GM18519 (cell line): ENCODE data around the gene WASF1.

Source experiments
- ATAC-seq: cut with Tn5 transposase; IDR thresholded peaks from one replicate; pipeline ENCODE4 v1.9.1; 2021; ENCODE audit warnings: mild to moderate bottlenecking, moderate library complexity; ENCODE audit not compliant: unreplicated experiment, low FRiP score

The WASF1 gene

DNA sequence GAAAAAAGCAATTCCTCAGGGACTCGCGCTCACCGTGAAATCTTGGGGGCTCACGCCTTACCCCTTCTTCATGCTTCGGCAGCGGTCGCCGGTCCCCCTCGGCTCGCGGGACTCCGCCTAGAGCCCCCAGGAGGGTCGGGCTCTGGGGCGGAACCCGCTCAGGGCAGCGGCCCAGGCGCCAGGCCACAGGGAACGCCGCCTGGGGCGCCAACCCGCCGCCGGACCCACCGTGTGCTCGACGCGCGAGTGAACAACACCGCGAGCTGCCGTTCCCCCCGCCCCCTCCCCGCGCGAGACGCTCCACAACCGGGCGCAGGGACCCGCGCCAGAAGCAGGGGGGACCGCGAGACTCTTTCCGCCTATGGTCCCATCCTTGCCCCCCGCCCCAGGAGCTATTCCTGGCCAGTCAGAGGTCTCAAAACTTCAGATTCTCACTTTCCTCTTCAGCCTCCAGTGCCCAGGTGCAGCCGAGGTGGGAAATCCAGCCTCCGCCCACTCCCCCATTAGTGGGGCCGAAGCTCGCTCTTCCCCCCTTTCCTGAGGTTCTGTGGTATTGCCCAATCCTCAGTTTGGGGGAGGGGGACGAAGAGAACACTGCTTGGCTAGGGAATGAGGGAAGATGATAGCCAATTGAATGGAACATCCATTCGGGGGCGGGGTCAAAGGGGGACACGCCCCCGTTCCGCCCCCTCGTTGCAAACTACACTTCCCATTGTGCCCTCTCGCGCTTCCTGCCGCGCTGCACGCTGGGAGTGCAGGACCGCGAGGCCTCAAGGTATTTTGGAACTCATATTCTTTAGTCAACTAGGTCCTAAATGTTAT lies at the start of gene WASF1:
TSS of gene WASF1 (minus strand) at position 265 of the 822 bp plus-strand sequence. CDS start 52,069 bp downstream, outside the sequence.
- ATAC-seq, result peak; percentile 82

DNA sequence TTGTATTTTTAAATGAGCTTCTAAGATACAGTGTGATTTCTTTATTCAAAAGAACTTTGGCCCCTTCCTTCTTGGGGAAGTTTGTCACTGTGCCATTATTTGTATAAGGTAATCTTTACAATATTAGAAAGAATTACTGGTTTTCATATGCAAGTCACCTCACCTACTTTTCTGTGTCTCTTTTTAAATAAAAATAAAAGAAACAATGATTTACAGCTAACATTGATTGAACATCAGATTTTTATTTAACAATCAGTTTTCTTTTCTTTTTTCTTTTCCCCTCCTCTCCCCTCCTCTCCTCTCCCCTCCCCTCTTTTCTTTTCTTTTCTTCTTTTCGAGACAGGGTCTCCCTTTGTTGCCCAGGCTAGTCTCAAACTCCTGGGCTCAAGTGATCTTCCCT lies 46.8 kb upstream of the WASF1 start:
- ATAC-seq, result no peak

DNA sequence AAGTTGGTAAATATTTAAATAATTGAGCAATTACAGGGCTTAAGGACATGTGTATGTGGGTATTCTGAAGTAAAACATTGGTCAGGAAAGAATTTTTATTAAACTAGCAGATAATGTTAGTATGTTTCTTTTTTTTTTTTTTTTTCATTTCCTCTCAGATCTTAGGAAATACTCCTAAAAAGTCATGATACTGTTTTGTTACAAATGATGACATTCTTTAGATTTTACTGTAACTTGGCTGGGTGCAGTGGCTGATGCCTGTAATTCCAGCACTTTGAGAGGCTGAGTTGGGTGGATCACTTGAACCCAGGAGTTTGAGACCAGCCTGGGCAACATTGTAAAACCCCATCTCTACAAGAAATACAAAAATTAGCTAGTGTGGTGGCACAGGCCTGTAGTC lies 42.3 kb upstream of the WASF1 start:
- ATAC-seq, result no peak

DNA sequence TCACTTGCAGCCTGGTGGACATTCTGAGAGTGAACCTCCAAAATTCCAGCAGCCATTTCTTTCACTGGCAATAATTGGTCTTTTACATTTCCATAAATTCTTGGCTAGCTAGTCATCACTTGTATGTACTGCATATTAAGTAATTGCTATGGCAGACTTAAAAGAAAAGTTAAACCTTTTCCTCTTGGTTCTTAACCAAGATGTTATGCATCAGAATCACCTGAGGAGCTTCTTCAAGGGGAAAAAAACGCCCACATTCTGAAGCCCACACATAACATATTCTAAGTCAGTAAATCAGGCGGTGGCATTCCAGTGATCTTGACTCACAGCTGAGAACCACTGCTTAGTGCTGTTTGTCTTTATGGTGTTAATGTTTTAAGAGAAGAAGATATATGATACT lies 37.8 kb upstream of the WASF1 start:
- no peak for ATAC-seq

DNA sequence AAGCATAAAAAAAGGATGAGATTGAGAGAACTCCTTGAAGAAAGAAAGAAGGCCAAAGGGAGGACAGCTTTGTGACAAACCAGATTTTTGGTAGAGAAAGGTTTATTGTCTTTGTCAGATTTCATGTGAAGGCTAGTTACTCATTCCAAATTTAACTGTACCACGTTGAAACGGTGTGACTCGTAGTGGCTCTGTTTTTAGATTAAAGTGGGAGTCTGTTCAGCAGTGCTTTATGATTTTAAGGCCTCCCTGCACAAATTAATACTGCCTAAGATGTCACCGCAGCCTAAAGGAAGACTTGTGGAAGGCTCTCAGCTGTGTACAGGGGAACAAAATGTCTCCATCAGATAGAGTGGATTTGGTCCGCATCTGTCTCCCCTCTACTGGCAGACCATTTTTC lies 36.7 kb upstream of the WASF1 start:
- ATAC-seq, result no peak

DNA sequence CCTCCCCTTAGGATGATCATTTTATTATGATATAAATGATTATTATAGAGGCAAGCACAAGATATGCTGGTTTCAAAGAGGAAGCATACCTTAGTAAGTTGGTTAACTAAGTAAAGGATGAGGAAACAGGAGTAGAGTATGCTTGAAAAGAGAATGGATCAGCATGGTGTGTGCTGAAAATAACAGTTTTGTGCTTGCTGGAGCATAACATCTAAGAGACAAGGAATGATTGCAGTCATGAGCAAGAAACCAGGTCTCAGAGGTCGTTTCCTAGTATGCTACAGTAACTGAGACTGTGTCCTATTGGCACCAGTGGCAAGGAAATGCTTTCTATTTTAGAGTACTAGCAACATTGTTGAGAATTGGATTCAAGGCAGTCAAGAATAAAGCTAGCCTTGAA lies 34.9 kb upstream of the WASF1 start:
- ATAC-seq, result no peak

DNA sequence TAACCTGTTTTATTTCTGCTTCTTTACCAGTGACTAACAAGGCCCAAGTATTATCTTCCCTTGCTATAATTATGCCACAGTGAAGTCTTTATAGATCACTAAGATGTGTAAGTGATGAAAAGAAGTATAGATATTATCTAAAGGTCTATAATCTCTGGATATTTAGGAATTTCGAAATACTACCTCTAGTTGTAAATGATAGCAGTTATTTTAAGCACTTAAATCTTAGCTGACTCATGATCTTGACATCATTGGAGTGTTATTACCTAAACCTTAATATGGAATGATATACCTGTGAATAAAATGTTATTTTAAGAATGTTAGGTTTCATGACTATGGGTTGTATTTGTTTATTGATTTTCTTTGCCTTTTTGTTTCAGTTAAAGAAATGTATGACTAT lies 32.3 kb upstream of the WASF1 start:
- no peak for ATAC-seq

DNA sequence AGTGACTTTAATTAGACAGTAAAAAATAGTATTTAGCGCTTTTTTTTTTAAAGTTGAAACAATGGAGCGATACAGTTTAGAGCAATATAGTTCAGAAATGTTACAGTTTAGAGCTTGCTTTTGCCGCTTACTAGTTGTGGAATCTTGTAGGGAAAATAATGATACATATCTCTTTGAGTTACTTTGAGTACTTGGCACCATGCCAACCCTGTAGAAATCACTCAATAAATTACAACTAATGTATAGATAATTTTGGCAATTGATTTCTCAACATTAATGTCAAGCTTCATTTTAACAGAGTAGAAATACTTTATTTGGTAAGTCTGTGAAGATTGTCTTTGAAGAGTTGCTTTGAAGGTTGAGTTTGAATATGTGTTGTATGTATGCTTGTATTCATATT lies 28.2 kb upstream of the WASF1 start:
- ATAC-seq, result no peak

DNA sequence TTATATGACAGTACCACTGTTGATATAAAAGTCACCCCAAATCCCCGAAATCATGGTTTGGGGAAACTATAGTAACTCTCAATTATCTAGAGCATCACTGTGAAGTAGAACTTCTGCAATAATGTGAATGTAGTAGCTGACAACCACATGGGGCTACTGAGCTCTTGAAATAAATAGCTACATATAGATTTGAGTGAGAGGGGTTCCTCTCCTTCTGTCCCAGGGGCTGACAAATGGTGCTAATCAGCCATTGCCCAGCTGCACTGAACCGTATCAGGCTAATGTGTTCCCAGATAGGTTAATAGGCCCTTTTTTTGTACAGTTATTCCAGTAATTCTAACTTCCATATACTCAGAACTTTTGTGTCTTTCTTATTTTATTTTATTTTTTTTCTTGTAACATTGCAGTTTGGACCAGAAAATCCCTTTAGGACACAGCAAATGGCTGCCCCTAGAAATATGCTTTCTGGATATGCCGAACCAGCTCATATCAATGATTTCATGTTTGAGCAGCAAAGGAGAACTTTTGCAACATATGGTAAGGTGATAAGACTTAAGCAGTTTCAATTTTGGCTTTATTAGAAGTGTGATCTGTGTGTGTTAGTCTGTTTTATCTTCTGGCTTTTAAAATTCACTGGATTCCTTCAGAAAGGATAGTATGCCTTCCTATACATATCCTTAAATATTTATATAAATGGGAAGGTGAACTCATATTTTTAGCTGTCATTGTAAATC lies 21.8 kb upstream of the WASF1 start:
- no peak for ATAC-seq

DNA sequence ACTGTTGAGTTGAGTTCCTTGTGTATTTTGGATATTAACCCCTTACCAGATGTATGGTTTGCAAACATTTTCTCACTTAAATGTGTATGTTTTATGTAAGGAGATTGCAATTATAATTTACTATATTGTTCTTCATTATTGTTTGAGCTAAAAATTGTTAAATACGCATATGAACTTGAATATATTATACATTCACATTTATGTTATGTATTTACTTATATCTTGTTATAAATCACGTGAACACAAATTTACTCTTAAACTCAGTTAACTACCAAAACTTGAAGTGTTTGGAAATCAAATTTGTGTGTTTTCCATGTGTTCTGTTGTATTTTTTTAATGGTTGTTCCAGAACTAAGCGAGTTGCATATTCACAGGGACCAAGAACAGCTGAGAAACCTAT lies 19.1 kb upstream of the WASF1 start:
- ATAC-seq, result no peak

DNA sequence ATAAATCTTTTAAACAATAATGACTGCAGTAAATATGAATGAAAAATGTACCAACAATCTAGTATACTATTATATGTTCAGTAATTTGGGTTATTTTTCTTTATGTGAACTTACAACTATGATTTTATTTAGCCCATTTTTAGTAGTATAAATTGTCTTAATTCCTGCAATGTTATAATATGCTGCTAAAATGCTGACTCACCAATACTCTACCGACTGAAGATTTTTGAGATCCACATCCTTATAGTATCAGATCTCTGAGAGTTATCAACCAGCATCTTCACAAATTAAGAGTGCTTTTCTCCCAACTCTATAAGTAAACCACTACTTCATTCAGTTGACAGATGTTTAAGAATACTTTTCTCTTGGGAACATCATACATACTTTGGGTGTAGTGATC lies 17.4 kb upstream of the WASF1 start:
- no peak for ATAC-seq

DNA sequence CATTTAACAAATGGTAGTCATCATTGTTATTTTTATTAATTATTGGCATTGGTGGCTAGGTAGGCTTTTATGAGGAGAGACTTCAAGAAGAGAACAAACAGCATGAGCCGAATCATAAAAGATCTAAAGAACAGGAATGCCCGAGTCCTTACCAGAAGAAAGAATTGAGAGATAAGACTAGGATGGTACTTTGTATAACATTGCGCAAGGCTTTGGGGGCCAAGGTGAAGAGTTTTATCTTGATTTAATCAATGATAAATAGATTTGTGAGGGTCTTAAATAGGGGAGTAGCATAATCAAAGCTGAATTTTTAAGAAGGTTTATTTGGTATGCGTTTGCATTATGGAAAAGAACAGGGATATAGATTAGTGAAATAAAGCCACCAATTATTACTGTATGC lies 16.2 kb upstream of the WASF1 start:
- no peak for ATAC-seq

DNA sequence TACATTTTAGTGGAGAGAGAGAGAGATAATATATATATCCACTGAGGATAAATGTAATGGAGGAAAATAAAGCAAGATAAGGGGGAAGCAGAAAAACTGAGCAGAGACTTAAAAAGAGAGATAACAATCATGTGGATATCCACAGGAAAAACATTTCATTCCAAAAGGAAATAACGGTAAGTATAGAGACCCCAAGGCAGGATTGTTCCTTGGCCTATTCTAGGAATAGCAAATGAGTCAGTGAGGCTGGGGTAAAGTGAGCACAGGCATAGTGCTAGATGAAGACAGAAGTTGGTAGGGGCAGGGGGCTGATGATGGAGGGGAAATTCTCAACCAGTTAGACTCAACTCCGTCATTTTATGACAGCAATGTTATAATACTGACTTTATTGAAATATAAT lies 12.0 kb upstream of the WASF1 start:
- no peak for ATAC-seq

DNA sequence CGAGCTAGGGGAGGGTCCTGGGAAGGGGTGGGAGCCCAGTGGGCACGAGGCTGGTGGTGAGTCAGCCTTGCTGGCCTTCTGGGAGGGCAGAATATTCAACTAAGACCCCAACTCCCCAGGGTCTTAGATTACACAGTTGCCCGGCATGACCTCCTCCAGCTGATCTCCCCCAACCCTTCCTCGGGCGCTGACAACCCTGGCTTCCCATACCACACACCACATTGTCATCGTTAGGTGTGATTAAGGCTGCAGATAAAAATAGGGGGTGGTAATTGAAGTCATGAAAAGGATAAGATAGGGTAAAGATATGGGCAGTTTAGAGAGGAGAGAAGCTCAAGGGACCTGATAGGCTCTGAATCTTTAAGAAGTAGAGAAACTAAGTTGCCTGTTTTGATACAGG lies 11.3 kb upstream of the WASF1 start:
- no peak for ATAC-seq

DNA sequence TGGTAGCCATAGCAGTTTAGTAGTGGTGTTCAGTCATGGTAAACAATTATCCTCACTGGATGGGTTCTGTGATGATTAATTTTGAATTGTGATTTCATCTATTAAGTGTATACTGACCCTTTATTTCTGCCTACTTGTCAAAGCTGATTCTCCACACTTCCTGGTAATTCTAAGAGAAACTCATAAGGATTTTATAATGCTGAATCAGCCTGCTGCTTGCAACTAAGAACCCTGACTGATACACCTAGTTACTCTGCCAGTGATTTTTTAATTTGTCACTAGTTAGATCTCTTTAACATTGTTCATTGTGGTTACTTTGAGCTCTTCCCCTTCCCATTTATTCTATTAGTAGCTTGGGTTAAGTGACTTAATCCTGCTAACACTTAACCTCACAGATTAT lies 9.3 kb upstream of the WASF1 start:
- no peak for ATAC-seq

DNA sequence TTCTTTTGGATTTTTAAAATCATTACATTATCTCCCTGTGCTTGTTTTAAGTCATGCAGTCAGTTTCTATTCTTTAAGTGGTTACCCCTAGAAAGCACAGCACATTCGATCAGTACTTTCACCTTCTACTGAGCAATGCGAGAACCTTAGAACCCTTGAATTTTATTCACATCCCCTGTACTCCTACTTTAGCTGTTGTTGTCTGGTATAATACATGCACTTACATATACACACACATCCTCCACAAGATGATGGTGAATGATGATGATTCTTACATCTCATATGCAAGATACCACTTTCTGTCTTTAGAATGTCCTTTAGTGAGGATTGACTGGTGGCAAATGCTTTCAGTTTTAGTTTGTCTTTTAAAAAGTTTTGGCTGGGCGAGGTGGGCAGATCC lies 6.4 kb upstream of the WASF1 start:
- peak; percentile 55 for ATAC-seq

DNA sequence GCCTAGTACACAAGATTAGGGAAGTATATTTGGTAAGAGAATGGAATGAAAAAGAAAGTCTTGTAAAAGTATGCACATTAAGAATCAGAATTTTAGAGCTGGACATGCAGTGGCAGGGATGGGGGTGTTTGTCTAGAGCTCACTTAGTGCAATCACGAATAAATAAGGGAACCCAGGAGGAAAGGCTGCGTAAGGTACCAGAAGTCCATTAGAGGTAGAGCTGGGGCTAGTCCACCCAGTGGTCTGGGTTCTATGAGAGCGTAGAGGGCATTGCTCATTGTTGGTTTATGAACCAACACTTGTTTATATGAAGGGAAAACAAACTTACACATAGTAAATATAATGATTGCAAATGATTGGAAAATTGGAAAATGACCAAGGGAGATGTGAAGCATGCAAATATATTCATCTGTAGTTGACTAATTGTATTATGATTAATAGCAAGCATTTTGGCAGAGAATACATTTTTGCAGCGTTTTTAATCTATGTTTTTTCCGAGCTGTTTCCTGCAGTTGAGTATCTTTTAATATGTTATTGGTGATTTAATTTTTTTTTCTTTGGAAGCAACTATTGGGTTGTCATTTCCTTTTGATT lies 3.9 kb upstream of the WASF1 start:
- ATAC-seq, result no peak

DNA sequence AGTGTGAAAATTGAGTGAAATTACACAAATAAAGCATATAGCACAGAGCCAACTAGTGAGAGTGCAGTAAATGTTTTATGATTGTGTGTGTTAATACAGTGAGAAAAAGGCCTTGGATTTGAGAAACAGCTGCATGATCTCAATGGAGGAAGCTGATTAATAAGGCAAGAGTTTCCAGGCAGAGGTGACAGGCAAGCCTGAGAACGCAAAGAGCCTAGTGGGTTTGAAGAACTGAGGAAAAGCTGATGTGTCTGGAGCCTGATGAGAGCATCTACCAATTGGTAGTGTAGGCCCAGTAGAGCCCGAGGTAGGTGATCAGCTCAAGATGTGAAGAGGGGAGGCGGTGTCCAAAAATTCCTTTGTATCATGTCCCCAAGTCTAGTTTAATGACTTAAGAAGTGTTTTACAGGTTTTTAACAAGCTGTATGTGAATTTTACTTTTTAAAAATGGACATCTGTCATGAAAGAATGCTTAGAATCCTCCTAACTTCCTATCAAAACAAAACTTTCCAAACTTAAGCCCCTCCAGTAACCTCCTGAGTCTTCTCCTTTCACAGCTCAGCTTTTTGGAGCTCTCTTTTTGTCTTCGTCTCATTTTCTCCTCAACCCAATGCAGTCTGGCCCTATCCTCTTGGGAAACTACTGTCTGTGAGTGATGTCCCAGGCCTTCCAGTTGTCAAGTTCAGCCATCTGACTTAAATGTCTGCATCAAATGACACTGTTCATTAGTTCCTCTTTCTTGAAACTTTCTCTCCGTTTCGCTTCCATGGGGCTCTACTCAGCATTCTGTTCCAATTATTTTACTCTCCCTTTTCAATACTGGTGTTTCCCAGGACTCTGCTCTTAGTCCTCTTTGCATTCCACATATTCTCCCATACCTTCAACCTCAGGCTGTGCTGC lies 1.9 kb upstream of the WASF1 start:
- no peak for ATAC-seq

DNA sequence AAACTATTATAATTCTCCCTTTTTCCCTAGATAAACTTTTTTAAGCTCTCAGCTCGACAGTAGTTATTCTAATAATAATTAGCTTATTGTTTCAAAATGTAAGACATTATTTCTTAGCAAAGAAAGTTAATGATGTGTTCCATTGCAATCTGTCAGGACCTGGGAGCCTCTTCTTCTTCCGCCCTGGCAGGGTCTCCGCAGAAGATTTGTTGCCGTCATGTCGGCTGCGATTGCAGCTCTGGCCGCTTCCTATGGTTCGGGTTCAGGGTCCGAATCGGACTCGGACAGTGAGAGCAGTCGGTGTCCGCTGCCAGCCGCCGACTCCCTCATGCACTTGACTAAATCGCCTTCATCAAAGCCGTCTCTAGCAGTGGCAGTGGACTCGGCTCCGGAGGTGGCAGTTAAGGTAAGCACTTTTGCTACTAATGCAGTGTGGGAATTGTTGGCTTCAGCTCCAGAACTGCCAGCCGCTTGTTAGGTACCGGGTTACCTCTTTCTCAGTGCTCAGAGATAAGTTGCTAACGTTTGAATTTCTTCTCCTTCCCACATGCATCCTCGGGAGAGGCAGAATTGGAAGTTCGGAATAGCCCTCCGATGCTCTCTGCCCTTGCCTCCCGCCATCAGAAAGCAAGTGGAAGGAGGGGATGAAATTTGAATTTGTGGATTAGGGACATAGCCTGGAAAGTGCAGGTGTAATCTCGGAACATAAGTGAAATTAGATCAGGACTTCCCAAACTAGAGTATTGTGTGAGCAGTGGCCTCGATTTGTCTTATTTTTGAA lies 948 bp upstream of the WASF1 start, which contains the start of gene CDC40:
TSS of gene CDC40 (plus strand) at position 200 of the 781 bp plus-strand sequence. CDS start at position 218, 18 bp downstream.
- peak; percentile 40 for ATAC-seq
